Activated CD8-positive, alpha-beta T cell treated with anti-CD3 and anti-CD28 coated beads for 36 hours (primary cell): ENCODE measurements around the gene BCAR3. TPM values are rescaled to one million over a fixed set of nuclear protein-coding genes. Genes with fewer than 3 reads are reported as not detected.

Experiments used
- ATAC-seq: fragments of 200-7000 bp; cut with Tn5 transposase; one replicate; pipeline ENCODE4 v1.10.0; 2021; ENCODE audit warnings: mild to moderate bottlenecking, moderate library complexity
- CTCF ChIA-PET: fragments of 350-600 bp; sonication (Branson Sonifier 250); formaldehyde crosslinking; loops from one replicate; lab custom pipeline; 2021; ENCODE audit warnings: antibody characterized with exemption; lab: Charles Lee
- POLR2A ChIA-PET: fragments of 350-600 bp; sonication (Branson Sonifier 250); formaldehyde crosslinking; loops from one replicate; lab custom pipeline; 2021; ENCODE audit warnings: antibody characterized with exemption; lab: Charles Lee
- DNase-seq: peaks from one replicate; pipeline ENCODE4 v3.0.0-alpha.2; 2020
- H3K27ac Mint-ChIP-seq: one replicate; pipeline ENCODE4 v1.8.0; 2021; ENCODE audit warnings: mild to moderate bottlenecking, mixed read lengths
- H3K27me3 Mint-ChIP-seq: one replicate; pipeline ENCODE4 v1.8.0; 2021; ENCODE audit warnings: mixed read lengths
- H3K36me3 Mint-ChIP-seq: one replicate; pipeline ENCODE4 v1.8.0; 2021; ENCODE audit warnings: low read depth, mixed read lengths
- H3K4me1 Mint-ChIP-seq: one replicate; pipeline ENCODE4 v1.8.0; 2021; ENCODE audit warnings: low read depth, mixed read lengths
- H3K4me3 Mint-ChIP-seq: one replicate; pipeline ENCODE4 v1.8.0; 2021; ENCODE audit warnings: mild to moderate bottlenecking, moderate library complexity, mixed read lengths
- H3K9me3 Mint-ChIP-seq: one replicate; pipeline ENCODE4 v1.8.0; 2021; ENCODE audit warnings: mixed read lengths
- intact Hi-C: fragments of 100-400 bp; cut with micrococcal nuclease; formaldehyde crosslinking; loops from one replicate; pipeline ENCODE4 v1.10.0; 2022
- total RNA-seq, 2 experiments: library from RNA; stranded (reverse); gene quantifications; one replicate each; pipeline ENCODE4 v1.2.3, GENCODE V29; 2021
- TF ChIP-seq, protein P1 (sequence below): fragments of 200-600 bp; IDR thresholded peaks from one replicate; pipeline ENCODE4 v1.8.0; 2022; ENCODE audit warnings: antibody characterized with exemption, mild to moderate bottlenecking

Gene BCAR3
- total RNA-seq, 2 experiments from 2014 or later = 0.51 to 0.70 TPM

DNA sequence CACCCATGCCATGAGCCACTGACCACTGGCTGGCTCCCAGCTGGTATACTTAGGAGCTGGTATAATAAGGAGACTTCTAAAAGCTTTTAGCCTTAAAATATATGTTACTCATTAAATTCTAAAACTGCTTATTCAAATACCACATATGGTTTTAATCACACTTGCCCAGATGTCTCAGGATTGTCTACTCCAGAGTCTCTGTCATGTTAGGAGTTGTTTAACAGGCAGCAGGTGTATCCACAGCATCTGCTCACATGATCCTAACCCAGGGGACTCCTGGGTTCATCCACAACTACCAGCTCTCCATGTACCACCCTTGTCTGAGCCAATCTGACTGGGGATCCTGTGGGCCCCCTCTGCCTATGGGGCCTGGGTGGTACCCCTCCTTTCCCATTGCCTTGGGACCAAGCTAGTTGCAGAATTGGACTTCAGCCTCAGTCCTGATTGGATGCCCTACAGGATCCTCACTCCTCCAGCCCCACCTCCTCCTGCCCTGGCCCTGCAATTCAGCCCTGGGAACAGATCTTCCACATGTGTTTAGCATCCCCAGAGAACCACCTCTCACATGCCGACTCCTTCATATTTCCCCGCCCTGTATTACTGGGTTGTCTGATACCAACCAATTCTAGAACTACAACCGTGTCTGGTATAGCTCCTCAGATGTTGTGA lies 61.3 kb downstream of the BCAR3 start:
- TF ChIP-seq, protein P1, sequence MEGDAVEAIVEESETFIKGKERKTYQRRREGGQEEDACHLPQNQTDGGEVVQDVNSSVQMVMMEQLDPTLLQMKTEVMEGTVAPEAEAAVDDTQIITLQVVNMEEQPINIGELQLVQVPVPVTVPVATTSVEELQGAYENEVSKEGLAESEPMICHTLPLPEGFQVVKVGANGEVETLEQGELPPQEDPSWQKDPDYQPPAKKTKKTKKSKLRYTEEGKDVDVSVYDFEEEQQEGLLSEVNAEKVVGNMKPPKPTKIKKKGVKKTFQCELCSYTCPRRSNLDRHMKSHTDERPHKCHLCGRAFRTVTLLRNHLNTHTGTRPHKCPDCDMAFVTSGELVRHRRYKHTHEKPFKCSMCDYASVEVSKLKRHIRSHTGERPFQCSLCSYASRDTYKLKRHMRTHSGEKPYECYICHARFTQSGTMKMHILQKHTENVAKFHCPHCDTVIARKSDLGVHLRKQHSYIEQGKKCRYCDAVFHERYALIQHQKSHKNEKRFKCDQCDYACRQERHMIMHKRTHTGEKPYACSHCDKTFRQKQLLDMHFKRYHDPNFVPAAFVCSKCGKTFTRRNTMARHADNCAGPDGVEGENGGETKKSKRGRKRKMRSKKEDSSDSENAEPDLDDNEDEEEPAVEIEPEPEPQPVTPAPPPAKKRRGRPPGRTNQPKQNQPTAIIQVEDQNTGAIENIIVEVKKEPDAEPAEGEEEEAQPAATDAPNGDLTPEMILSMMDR = no peak
- CTCF ChIA-PET = interaction anchor here (0.8 to 4.7 kb wide), 12 partner anchors 10 to 316 kb away, joined by 3 to 52 read pairs (median 4); no protein-coding TSS in a partner anchor
- Mint-ChIP-seq H3K4me3 (no peak overlapping the region), H3K27me3 (no peaks in the 10 kb centered on the region), H3K9me3 (no peaks in the 10 kb centered on the region), H3K36me3 (no peaks in the 10 kb centered on the region), H3K4me1 (peaks cover 13% of the 10 kb centered on the region), H3K27ac (no peak overlapping the region)
- DNase-seq (no peak), ATAC-seq (no peak)
- POLR2A ChIA-PET = no interaction called here
- intact Hi-C loops = no loop called here

DNA sequence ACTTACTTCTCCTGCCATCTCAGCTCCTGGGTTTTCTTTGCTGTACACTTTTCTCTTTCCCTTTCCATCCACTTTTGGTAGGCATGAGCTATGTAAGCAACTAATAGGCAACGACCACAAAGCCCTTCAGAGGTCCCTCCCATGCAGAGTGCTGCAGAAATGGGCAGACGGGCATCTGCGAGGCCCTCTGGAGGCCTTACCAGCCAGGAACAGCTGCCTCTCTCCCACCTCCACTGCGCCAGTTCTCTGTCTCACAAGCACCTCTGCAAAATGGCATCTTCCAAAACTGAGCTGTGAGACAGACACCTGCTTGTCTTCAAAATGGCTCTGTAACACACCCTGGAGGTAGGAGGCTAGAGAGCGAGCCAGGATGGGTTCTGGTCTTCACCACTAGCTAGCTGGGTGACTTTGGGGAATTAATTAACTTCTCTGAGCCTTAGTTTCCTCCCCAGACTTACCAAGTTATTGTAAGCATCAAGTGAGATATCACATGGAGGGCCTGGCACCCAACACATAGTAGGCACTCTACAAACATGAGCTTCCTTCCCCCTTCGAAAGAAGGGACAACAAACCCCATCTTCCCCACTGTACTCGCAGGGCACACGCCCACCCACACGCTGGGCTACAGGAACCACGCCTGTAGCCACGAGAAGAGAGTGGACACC lies 62.0 kb downstream of the BCAR3 start:
- ChIA-PET CTCF (interaction anchor here (0.8 to 4.7 kb wide), 12 partner anchors 9 to 315 kb away, joined by 3 to 52 read pairs (median 4); no protein-coding TSS in a partner anchor), POLR2A (interaction anchor here (0.5 kb wide), 1 partner anchor 445 kb away, joined by 3 read pairs; no protein-coding TSS in a partner anchor)
- Mint-ChIP-seq H3K4me3 (no peak overlapping the region), H3K9me3 (no peaks in the 10 kb centered on the region), H3K27ac (no peak overlapping the region), H3K36me3 (no peaks in the 10 kb centered on the region), H3K27me3 (no peaks in the 10 kb centered on the region), H3K4me1 (peaks cover 19% of the 10 kb centered on the region)
- intact Hi-C loops = no loop called here
- DNase-seq (peak; percentile 27), ATAC-seq (no peak)
- TF ChIP-seq, protein P1 = no peak

DNA sequence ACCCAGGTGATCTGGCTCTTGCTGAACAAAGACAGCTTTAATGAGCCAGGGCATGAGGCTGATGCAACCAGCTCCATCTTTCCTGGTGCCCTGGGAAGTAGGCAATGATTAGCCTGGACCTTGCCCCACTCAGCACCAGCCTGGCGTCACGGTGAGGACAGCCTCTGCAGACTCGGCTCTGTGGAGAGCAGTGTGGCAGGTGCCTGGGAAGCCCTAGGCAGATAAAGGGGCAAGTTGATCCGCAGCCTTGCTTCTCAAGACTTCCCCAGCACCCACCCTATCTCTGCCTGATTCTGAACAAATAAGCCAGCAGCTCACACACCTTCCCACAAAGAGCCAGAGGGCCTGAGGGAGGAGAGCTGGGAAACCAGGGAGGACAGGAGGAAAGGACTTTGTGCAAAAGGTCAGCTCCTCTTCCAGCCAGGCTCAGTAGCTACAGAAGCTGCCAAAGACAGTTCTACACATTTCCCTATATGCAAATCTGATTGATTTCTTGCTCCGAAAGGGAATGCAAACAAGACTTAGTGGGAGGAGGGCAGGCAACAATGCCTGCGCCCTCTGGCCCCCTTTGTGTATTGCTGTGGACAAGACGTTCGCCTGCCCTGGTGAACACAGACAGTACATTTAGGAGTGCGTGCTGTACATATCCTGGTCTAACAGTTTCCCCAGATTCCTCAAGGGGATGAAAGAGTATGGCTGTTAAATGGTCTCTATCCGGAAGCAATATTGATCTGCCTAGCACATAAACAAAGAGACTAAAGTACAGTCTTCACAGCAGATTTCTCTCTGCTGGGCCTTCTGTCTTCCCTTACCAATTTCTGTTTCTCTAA lies 63.8 kb downstream of the BCAR3 start:
- DNase-seq (no peak), ATAC-seq (no peak)
- Mint-ChIP-seq H3K27me3 (no peaks in the 10 kb centered on the region), H3K4me3 (no peak overlapping the region), H3K4me1 (peaks cover 20% of the 10 kb centered on the region), H3K27ac (no peak overlapping the region), H3K9me3 (no peaks in the 10 kb centered on the region), H3K36me3 (no peaks in the 10 kb centered on the region)
- intact Hi-C loops = no loop called here
- ChIA-PET CTCF (interaction anchor here (1.4 to 4.7 kb wide), 5 partner anchors 12 to 313 kb away, joined by 4 to 52 read pairs (median 6); no protein-coding TSS in a partner anchor), POLR2A (no interaction called here)
- TF ChIP-seq, protein P1 = no peak

DNA sequence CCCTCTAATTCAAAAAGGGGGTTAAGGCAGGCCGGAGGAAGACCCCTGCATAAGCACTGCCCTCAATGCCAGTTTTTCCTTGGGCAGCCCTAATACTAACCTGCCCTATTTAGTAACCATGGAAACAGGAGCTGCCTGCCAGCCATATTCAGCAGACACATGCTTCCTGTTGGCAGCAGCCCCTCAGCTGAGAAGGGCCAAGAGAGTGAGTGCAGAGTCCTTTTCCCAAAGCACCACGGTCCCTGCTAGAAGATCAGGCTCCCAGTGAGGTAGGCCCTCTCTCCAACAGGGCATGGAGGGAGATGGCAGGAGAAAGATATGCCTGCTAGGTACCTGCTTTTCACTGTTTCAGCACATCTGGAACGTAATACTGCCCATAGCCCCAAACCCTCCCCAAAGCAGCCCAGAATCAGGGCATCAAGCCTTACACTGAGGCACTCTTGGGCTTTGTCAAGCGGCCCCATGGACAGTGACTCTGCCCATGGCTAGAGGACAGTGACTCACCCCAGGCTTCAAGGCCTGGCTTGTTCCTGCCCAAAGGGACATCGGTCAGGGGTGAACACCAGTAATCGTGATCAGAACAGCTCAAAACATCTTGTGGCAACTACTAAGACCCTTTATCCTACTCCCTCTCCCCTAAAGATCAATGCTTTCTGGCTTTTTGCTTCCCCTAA lies 64.5 kb downstream of the BCAR3 start:
- no peaks in the 10 kb centered on the region for H3K27me3 Mint-ChIP-seq
- H3K4me3 Mint-ChIP-seq = no peak overlapping the region
- intact Hi-C loops = no loop called here
- DNase-seq = no peak
- ATAC-seq = no peak
- H3K4me1 Mint-ChIP-seq = peaks cover 20% of the 10 kb centered on the region
- ChIA-PET POLR2A (no interaction called here), CTCF (interaction anchor here (1.4 to 2.1 kb wide), 4 partner anchors 9 to 227 kb away, joined by 4 to 10 read pairs (median 6); no protein-coding TSS in a partner anchor)
- TF ChIP-seq, protein P1 = no peak
- H3K36me3 Mint-ChIP-seq = no peaks in the 10 kb centered on the region
- no peaks in the 10 kb centered on the region for H3K9me3 Mint-ChIP-seq
- no peak overlapping the region for H3K27ac Mint-ChIP-seq
